Transverse colon (tissue), 4 donors: Measurements from ENCODE around the gene ATP1A4. TPM values are rescaled to one million over a fixed set of nuclear protein-coding genes. Genes with fewer than 3 reads are reported as not detected.

ENCODE experiments used
- DNase-seq: peaks from one replicate; pipeline ENCODE4 v3.0.0-alpha.2; 2019
- H3K27ac ChIP-seq, 4 donors: fragments of 200-600 bp; sonication (generic); 2 replicates each; pipeline ENCODE4 v1.5.1; 2016 to 2018; ENCODE audit warnings: inconsistent platforms in 4 of 4
- H3K27me3 ChIP-seq: fragments of 200-600 bp; sonication (generic); 2 replicates; pipeline ENCODE4 v1.5.1; 2017; ENCODE audit warnings: inconsistent platforms
- H3K36me3 ChIP-seq, 4 donors: fragments of 200-600 bp; sonication (generic); 2 replicates each; pipeline ENCODE4 v1.5.1; 2017 to 2019; ENCODE audit warnings: inconsistent platforms in 4 of 4
- H3K4me1 ChIP-seq, 4 donors: fragments of 200-600 bp; sonication (generic); 2 replicates each; pipeline ENCODE4 v1.5.1; 2017 to 2020; ENCODE audit warnings: inconsistent platforms in 4 of 4
- H3K4me3 ChIP-seq, 4 donors: fragments of 200-600 bp; sonication (generic); 1 replicate in 1 of 4; 2 replicates in 3 of 4; pipeline versions ENCODE4 v1.5.1 to v1.6.1; 2017 to 2019; ENCODE audit warnings: inconsistent platforms in 4 of 4
- H3K9me3 ChIP-seq, 2 donors: fragments of 200-600 bp; sonication (generic); 2 replicates each; pipeline ENCODE4 v1.5.1; 2017 to 2019; ENCODE audit warnings: inconsistent platforms in 2 of 2
- CTCF ChIP-seq, 5 experiments: fragments of 200-600 bp in 3 of 5; fragments of 450-650 bp in 2 of 5; sonication (generic) in 3 of 5; IDR thresholded peaks; 1 replicate in 2 of 5; 2 replicates in 3 of 5; pipeline ENCODE4 v1.5.1; 2016 to 2017; ENCODE audit warnings: antibody characterized with exemption in 5 of 5, inconsistent platforms in 3 of 5, mild to moderate bottlenecking in 2 of 5, moderate library complexity in 1 of 5
- EP300 ChIP-seq: sonication (generic); formaldehyde crosslinking; IDR thresholded peaks from one replicate; pipeline ENCODE4 v1.6.1; 2017; ENCODE audit warnings: antibody characterized with exemption, low read depth
- POLR2A ChIP-seq: fragments of 450-650 bp; IDR thresholded peaks from one replicate; pipeline ENCODE4 v1.6.1; 2016; ENCODE audit warnings: antibody characterized with exemption, mild to moderate bottlenecking, moderate library complexity
- POLR2AphosphoS5 ChIP-seq, 3 donors: sonication (generic); formaldehyde crosslinking; IDR thresholded peaks; one replicate each; pipeline ENCODE4 v1.6.1; 2016; ENCODE audit warnings: antibody characterized with exemption in 3 of 3
- in situ Hi-C, 4 donors: fragments of 200-750 bp; cut with MboI; loops; one replicate each; pipeline versions ENCODE4 v1.15.0 to v1.15.1; 2017; ENCODE audit warnings: low sequenced_read_pairs in 3 of 4, low pct_ligation_motif_present in 1 of 4, low pct_unique_long_range_greater_than_20kb in 1 of 4
- intact Hi-C: fragments of 100-400 bp; cut with DNase I; formaldehyde crosslinking; loops from one replicate; pipeline ENCODE4 v1.15.1; 2023; ENCODE audit warnings: low total_unique reads
- total RNA-seq, 4 donors: library from RNA; depleted of rRNA; stranded (reverse); fragments of >200 nt; gene quantifications; one replicate each; pipeline ENCODE4 v1.1.0, GENCODE V29; 2016

ATP1A4 gene
- total RNA-seq, 4 donors from 2014 or later = 0.20 TPM; not detected in 3

DNA sequence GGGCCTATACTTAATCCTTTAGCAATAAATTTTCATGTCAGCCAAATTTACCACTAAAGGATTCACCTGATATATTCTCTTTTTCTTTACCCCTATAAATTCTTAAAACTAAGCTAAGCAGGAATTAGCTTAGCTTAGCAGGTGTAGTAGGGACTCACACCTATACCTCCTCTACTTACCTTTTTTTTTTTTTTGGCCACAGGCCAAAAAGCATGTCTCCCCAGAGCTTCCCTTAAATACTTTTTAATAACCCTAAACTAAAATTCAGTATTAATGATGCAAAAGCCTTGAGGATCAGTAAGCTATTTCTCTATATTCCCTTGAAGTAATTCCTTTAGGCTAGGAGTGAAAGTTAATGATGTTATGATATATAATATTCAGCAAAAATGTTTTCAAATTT lies 77.0 kb downstream of the ATP1A4 start:
- TF ChIP-seq EP300 (no peak), CTCF (IDR thresholded peaks at IDR 0.05) (no peak), POLR2A (no peak), POLR2AphosphoS5 (IDR thresholded peaks at IDR 0.05) (no peak)
- Histone ChIP-seq H3K27me3 (no peaks in the 10 kb centered on the region), H3K9me3 (no peaks in the 10 kb centered on the region), H3K27ac (no peak overlapping the region), H3K4me1 (no peaks in the 10 kb centered on the region), H3K4me3 (no peak overlapping the region), H3K36me3 (peaks cover 0 to 93% (median 44%) of the 10 kb centered on the region in 4 donors)
- DNase-seq = no peak
- intact Hi-C loops (no loop called here), in situ Hi-C loops (no loop called here)

GRCh38 chr1:160232911-160233310 lies 81.5 kb downstream of the ATP1A4 start:
- TF ChIP-seq POLR2AphosphoS5 (IDR thresholded peaks at IDR 0.05) = no peak
- H3K4me3 ChIP-seq = no peak overlapping the region
- no peaks in the 10 kb centered on the region for H3K9me3 ChIP-seq
- H3K4me1 ChIP-seq = no peaks in the 10 kb centered on the region
- in situ Hi-C loops = no loop called here
- intact Hi-C loops = no loop called here
- H3K27me3 ChIP-seq = no peaks in the 10 kb centered on the region
- H3K27ac ChIP-seq = no peak overlapping the region
- peaks cover 0 to 85% (median 42%) of the 10 kb centered on the region in 4 donors for H3K36me3 ChIP-seq
- no peak for DNase-seq

Other genes starting within 250 kb of the ATP1A4 start
- 100 to 1,000 TPM in 3 of 4 donors, 10 to 100 TPM in 1; 65.1 to 235 (median 168) TPM for gene TAGLN2, start 226.1 kb upstream of the ATP1A4 start, total RNA-seq
- gene IGSF9, start 206.0 kb upstream of the ATP1A4 start, total RNA-seq = 100 to 1,000 TPM in 1 of 4 donors, 10 to 100 TPM in 3; 40.7 to 137 (median 81.3) TPM
- under 1 TPM in 1 of 4 donors, not detected in 3; 0.64 TPM for gene SLAMF9, start 197.4 kb upstream of the ATP1A4 start, total RNA-seq
- 1 to 10 TPM; 3.2 to 8.2 (median 4.9) TPM for gene PIGM, start 119.6 kb upstream of the ATP1A4 start, total RNA-seq
- not detected for gene KCNJ10, start 81.4 kb upstream of the ATP1A4 start, total RNA-seq
- gene KCNJ9, start 70.1 kb upstream of the ATP1A4 start, total RNA-seq = under 1 TPM in 1 of 4 donors, not detected in 3; 0.27 TPM
- gene IGSF8, start 53.0 kb upstream of the ATP1A4 start, total RNA-seq = 10 to 100 TPM; 35.9 to 89.0 (median 49.5) TPM
- 10 to 100 TPM; 11.4 to 40.8 (median 23.1) TPM for gene ATP1A2, start 35.8 kb upstream of the ATP1A4 start, total RNA-seq
- under 1 TPM in 2 of 4 donors, not detected in 2; 0.55 to 0.95 TPM for gene CASQ1, start 39.0 kb downstream of the ATP1A4 start, total RNA-seq
- gene PEA15, start 53.8 kb downstream of the ATP1A4 start, total RNA-seq = 10 to 100 TPM; 25.8 to 92.5 (median 27.3) TPM
- gene DCAF8, start 110.9 kb downstream of the ATP1A4 start, total RNA-seq = 100 to 1,000 TPM; 128 to 279 (median 137) TPM
- gene PEX19, start 133.5 kb downstream of the ATP1A4 start, total RNA-seq = 10 to 100 TPM; 22.1 to 50.8 (median 32.8) TPM
- 100 to 1,000 TPM in 3 of 4 donors, 10 to 100 TPM in 1; 98.7 to 152 (median 119) TPM for gene COPA, start 191.6 kb downstream of the ATP1A4 start, total RNA-seq
- gene NCSTN, start 191.8 kb downstream of the ATP1A4 start, total RNA-seq = 100 to 1,000 TPM in 1 of 4 donors, 10 to 100 TPM in 3; 30.6 to 101 (median 67.3) TPM
- not detected for gene NHLH1, start 215.5 kb downstream of the ATP1A4 start, total RNA-seq
- 1 to 10 TPM in 3 of 4 donors, under 1 TPM in 1; 0.20 to 3.7 (median 2.7) TPM for gene VANGL2, start 249.0 kb downstream of the ATP1A4 start, total RNA-seq